HepG2 (cell line): Measurements from ENCODE around the gene TFF1. TPM values are rescaled to one million over a fixed set of nuclear protein-coding genes. Genes with fewer than 3 reads are reported as not detected.

ENCODE experiments used
- ATAC-seq: fragments of 200-7000 bp; cut with Tn5 transposase; 3 replicates; pipeline ENCODE4 v1.9.1; 2020; ENCODE audit warnings: mild to moderate bottlenecking, moderate library complexity
- BruUV-seq: library from RNA; stranded (reverse); fragments of 400-500 nt; replicated peaks from 2 replicates; lab custom pipeline; 2021; lab: Mats Ljungman, UMichigan
- CTCF ChIA-PET: fragments of 300-600 bp; formaldehyde crosslinking; extraction: SDS; loops from one replicate; lab custom pipeline; 2021; ENCODE audit warnings: low total read pairs, inconsistent platforms, low intra/inter-chr PET ratio; lab: Yijun Ruan, JAX
- POLR2A ChIA-PET: fragments of 350-600 bp; sonication (Branson Sonifier 250); formaldehyde crosslinking; loops from one replicate; lab custom pipeline; 2020; ENCODE audit warnings: antibody characterized with exemption, inconsistent platforms; lab: Yijun Ruan, JAX
- DNase-seq: peaks from one replicate; pipeline ENCODE4 v3.0.0-alpha.2; 2015; ENCODE audit warnings: low spot score
- FAIRE-seq: peaks from 3 replicates; lab custom pipeline; 2011; peaks lifted over from hg19 to GRCh38; lab: Jason Lieb, UNC
- H2AFZ ChIP-seq: one replicate; pipeline ENCODE4 v1.6.1; 2011; ENCODE audit warnings: low read length, inconsistent platforms
- H3K27ac ChIP-seq: fragments of 300-600 bp; 3 replicates; pipeline ENCODE4 v1.8.0; 2011; ENCODE audit warnings: mixed run types, mild to moderate bottlenecking, mixed read lengths, low read length, inconsistent platforms; ENCODE audit not compliant: insufficient read depth; ENCODE audit errors: extremely low read length
- H3K27me3 ChIP-seq, 2 experiments: fragments of 200-600 bp in 1 of 2; 2 replicates in 1 of 2; 3 replicates in 1 of 2; pipeline versions ENCODE4 v1.6.0 to v1.8.0; 2011; ENCODE audit warnings: low read length in 2 of 2, mild to moderate bottlenecking in 2 of 2, moderate library complexity in 2 of 2, inconsistent platforms in 1 of 2; ENCODE audit not compliant: insufficient read depth in 2 of 2, control insufficient read depth in 1 of 2
- H3K36me3 ChIP-seq, 2 experiments: fragments of 200-600 bp in 1 of 2; replicated peaks in 1 of 2; 2 replicates in 1 of 2; 3 replicates in 1 of 2; pipeline versions ENCODE4 v1.5.1 to v1.8.0; 2011; ENCODE audit warnings: low read length in 2 of 2, inconsistent platforms in 1 of 2; ENCODE audit not compliant: insufficient read depth in 2 of 2, control insufficient read depth in 1 of 2
- H3K4me1 ChIP-seq: 2 replicates; pipeline ENCODE4 v1.5.1; 2012; ENCODE audit warnings: low read length, inconsistent platforms; ENCODE audit not compliant: insufficient read depth
- H3K4me2 ChIP-seq: 2 replicates; pipeline ENCODE4 v1.6.0; 2011; ENCODE audit warnings: low read depth, low read length, inconsistent platforms
- H3K4me3 ChIP-seq, 3 experiments: fragments of 200-600 bp in 1 of 3; sonication (generic), shearing (Covaris generic) in 1 of 3; replicated peaks in 1 of 3; 2 replicates each; pipeline ENCODE4 v1.5.1; 2011 to 2016; ENCODE audit warnings: low read length in 3 of 3, inconsistent platforms in 2 of 3, low read depth in 2 of 3, mild to moderate bottlenecking in 2 of 3, control low read depth in 1 of 3, mixed read lengths in 1 of 3; ENCODE audit not compliant: insufficient read depth in 1 of 3
- H3K79me2 ChIP-seq: one replicate; pipeline ENCODE4 v1.6.1; 2011; ENCODE audit warnings: low read length, inconsistent platforms; ENCODE audit not compliant: insufficient read depth
- H3K9ac ChIP-seq: 2 replicates; pipeline ENCODE4 v1.6.0; 2011; ENCODE audit warnings: mild to moderate bottlenecking, low read depth, low read length, inconsistent platforms; ENCODE audit not compliant: insufficient read depth
- H3K9me3 ChIP-seq: 2 replicates; pipeline ENCODE4 v1.5.1; 2012; ENCODE audit warnings: mild to moderate bottlenecking, low read length
- H4K20me1 ChIP-seq: 2 replicates; pipeline ENCODE4 v1.6.0; 2011; ENCODE audit warnings: inconsistent platforms, mild to moderate bottlenecking, low read length, moderate library complexity; ENCODE audit not compliant: insufficient read depth
- ARID2 ChIP-seq: sonication (generic); formaldehyde crosslinking; IDR thresholded peaks from 2 replicates; pipeline ENCODE4 v1.8.1; 2022; ENCODE audit warnings: mild to moderate bottlenecking, missing genetic modification reagents, borderline replicate concordance
- BCL3 ChIP-seq: sonication (generic); formaldehyde crosslinking; IDR thresholded peaks from 2 replicates; pipeline ENCODE4 v1.5.1; 2020; ENCODE audit warnings: mild to moderate bottlenecking, missing genetic modification reagents, moderate library complexity
- ETV5 ChIP-seq: IDR thresholded peaks from 2 replicates; pipeline ENCODE4 v1.6.1; 2018; ENCODE audit warnings: missing biosample characterization, missing genetic modification reagents, inconsistent platforms, borderline replicate concordance
- KLF12 ChIP-seq: sonication (generic); formaldehyde crosslinking; IDR thresholded peaks from 2 replicates; pipeline ENCODE4 v1.4.0; 2020; ENCODE audit warnings: missing genetic modification reagents, borderline replicate concordance
- NFYC ChIP-seq: IDR thresholded peaks from 2 replicates; pipeline ENCODE4 v1.6.1; 2016; ENCODE audit warnings: missing genetic modification reagents, missing compliant biosample characterization
- RORA ChIP-seq: sonication (generic); formaldehyde crosslinking; IDR thresholded peaks from 2 replicates; pipeline ENCODE4 v1.5.0; 2020; ENCODE audit warnings: mild to moderate bottlenecking, missing genetic modification reagents, moderate library complexity
- SUZ12 ChIP-seq: fragments of 150-350 bp; IDR thresholded peaks from 2 replicates; pipeline ENCODE4 v1.6.1; 2014; ENCODE audit warnings: low read depth, low read length
- ZC3H4 ChIP-seq: sonication (generic); formaldehyde crosslinking; IDR thresholded peaks from 2 replicates; pipeline ENCODE4 v1.4.0; 2020; ENCODE audit warnings: missing genetic modification reagents, borderline replicate concordance
- ZFP1 ChIP-seq: IDR thresholded peaks from 2 replicates; pipeline ENCODE4 v1.6.1; 2016
- ZFP90 ChIP-seq: sonication (generic); formaldehyde crosslinking; IDR thresholded peaks from 2 replicates; pipeline ENCODE4 v1.8.0; 2022; ENCODE audit warnings: missing genetic modification reagents, mild to moderate bottlenecking, inconsistent platforms, borderline replicate concordance
- ZNF354B ChIP-seq: sonication (generic); formaldehyde crosslinking; IDR thresholded peaks from 2 replicates; pipeline ENCODE4 v1.8.0; 2022; ENCODE audit warnings: mild to moderate bottlenecking, missing genetic modification reagents
- ZNF841 ChIP-seq: sonication (generic); formaldehyde crosslinking; IDR thresholded peaks from 2 replicates; pipeline ENCODE4 v1.8.1; 2023; ENCODE audit warnings: missing genetic modification reagents, borderline replicate concordance
- WGBS: methylation state at CpG from one replicate; pipeline ENCODE4 v1.1.6; 2017; ENCODE audit warnings: low lambda C conversion rate; 5-methylcytosine and 5-hydroxymethylcytosine counted together
- in situ Hi-C: cut with HindIII; loops from 2 replicates; pipeline ENCODE4 v1.10.0; 2017; ENCODE audit warnings: low pct_unique_long_range_greater_than_20kb; ENCODE audit not compliant: extremely low pct_ligation_motif_present
- intact Hi-C: fragments of 100-400 bp; cut with micrococcal nuclease; formaldehyde crosslinking; loops from one replicate; pipeline ENCODE4 v1.10.0; 2022; ENCODE audit not compliant: unreplicated experiment
- polyA plus RNA-seq, 8 experiments: library from polyadenylated mRNA; depleted of rRNA in 3 of 8; stranded (reverse) in 7 of 8; unstranded in 1 of 8; fragments of >200 nt; fragmentation: Illumina TruSeq in 4 of 8; extraction: Trizol in 4 of 8; gene quantifications; 2 replicates each; pipeline versions ENCODE4 v1.2.1 to v1.2.3, GENCODE V29; 2011 to 2016; ENCODE audit warnings: low read depth in 4 of 8, missing spikeins in 1 of 8, mixed read lengths in 1 of 8; ENCODE audit not compliant: insufficient read depth in 1 of 8
- total RNA-seq, 5 experiments: library from RNA; depleted of rRNA; stranded (reverse); fragments of >200 nt; fragmentation: Illumina TruSeq; extraction: Trizol; gene quantifications; 2 replicates each; pipeline ENCODE4 v1.2.3, GENCODE V29; 2016; ENCODE audit warnings: low read depth in 1 of 5

The TFF1 gene
- total and polyA plus RNA-seq, 2 of the 13 experiments (the other 11 are each of a cell fraction or from before 2014, with no cell fraction given) = 0.24 to 19.4 TPM

DNA sequence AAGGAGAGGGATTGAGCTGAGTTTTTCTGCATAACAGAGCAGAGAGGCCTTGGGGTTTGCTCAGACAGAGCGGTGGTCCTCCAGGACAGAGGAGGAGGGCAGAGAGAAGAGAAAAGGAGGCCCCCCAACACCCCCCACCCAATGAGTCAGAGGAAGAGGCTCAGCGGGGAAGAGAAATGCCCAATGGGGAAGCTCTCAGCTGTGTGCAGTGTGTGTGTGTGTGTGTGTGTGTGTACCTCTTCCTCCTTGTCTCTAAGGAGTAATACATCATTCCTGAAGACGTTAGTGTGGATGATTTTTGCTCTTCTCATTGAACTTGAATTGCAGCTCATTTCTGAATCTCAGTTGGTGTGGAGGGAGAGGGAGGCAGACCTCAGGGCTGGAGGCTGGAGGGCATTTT is 20.8 kb upstream of the TFF1 start:
- H3K27ac ChIP-seq = no peak overlapping the region
- no peaks in the 10 kb centered on the region for H3K79me2 ChIP-seq
- POLR2A ChIA-PET = interaction anchor here (1.2 to 2.6 kb wide), 3 partner anchors 17 to 75 kb away, joined by 3 to 10 read pairs (median 8); partner anchors contain the start of genes TFF1 and UBASH3A
- peaks cover 86% of the 10 kb centered on the region for H3K4me1 ChIP-seq
- no peak overlapping the region for H3K9ac ChIP-seq
- no peaks in the 10 kb centered on the region for H3K27me3 ChIP-seq
- no peaks in the 10 kb centered on the region for H3K9me3 ChIP-seq
- no TSS peak for BruUV-seq
- TF ChIP-seq ZNF841 (no peak), RORA (CRISPR knock-in tag) (no peak), ARID2 (CRISPR knock-in tag) (no peak), BCL3 (no peak), ZFP90 (CRISPR knock-in tag) (no peak), ZFP1 (CRISPR knock-in tag) (no peak), ETV5 (CRISPR knock-in tag) (no peak), ZNF354B (CRISPR knock-in tag) (no peak), NFYC (CRISPR knock-in tag) (no peak), ZC3H4 (no peak), SUZ12 (no peak), KLF12 (CRISPR knock-in tag) (no peak)
- H4K20me1 ChIP-seq = no peaks in the 10 kb centered on the region
- DNase-seq (no peak), FAIRE-seq (no peak), ATAC-seq (no peak)
- 97% methylated on average over 3 of the region's 3 CpGs for WGBS
- H2AFZ ChIP-seq = no peak overlapping the region
- in situ Hi-C loops = no loop called here
- CTCF ChIA-PET = no interaction called here
- no peaks in the 10 kb centered on the region for H3K36me3 ChIP-seq
- no peak overlapping the region for H3K4me3 ChIP-seq
- no peak overlapping the region for H3K4me2 ChIP-seq
- intact Hi-C loops = no loop called here
